GM19240 (cell line): ENCODE measurements around the gene PALLD.

Experiments
- DNase-seq: peaks from one replicate; pipeline ENCODE4 v3.0.0; 2011; ENCODE audit warnings: low spot score; ENCODE audit not compliant: insufficient read length

Gene PALLD

GRCh38 chr4:168557658-168558057, 60.8 kb downstream of the PALLD start:
- DNase-seq = no peak

GRCh38 chr4:168558599-168558998, 61.7 kb downstream of the PALLD start:
- DNase-seq = no peak

DNA sequence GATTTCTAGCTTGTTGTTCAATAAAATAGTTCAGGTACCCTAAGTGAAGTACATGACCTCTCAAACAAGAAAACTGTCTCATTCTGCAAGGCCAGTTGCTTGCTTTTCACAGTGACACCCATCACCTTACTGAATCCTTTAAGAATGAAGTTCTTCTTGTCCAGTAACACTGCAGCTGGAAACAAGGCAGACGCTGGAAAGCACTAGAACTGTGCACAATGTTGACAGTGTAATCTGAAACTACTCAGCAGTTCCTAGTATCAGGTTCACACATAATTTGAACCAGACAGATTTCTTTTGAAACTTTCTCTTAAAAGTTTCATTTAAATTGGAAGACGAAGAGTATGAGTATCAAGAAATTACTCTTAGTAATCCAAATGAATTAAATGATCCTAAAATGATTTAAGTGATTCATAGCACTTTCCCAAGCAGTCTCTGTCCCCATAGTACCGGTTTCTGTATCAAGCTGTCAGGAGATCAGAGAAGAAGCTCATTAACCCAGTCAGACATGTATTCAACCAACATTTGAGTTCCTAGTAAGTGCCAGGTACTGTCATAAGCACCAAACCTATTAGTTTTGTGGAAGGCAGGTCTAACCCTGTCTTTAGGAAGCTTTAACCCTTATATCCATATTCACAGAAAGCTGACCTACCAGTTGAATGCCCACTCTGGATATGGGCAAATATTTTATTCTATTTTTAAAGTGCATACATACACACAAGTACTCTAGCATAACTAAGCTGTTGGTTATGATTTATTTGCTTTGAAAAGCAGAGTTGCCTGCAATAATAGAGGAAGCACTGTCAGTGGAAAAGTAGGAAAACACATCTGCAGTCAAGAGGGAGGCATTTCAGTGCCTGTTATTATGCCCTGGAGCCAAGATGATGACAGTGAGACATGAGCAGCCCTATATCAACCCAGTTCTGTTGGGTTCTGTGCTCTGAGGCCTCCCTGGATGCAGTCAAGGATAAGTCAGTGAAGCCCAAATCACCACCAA, 63.6 kb downstream of the PALLD start:
- no peak for DNase-seq

GRCh38 chr4:168562041-168562571, 65.3 kb downstream of the PALLD start:
- no peak for DNase-seq

DNA sequence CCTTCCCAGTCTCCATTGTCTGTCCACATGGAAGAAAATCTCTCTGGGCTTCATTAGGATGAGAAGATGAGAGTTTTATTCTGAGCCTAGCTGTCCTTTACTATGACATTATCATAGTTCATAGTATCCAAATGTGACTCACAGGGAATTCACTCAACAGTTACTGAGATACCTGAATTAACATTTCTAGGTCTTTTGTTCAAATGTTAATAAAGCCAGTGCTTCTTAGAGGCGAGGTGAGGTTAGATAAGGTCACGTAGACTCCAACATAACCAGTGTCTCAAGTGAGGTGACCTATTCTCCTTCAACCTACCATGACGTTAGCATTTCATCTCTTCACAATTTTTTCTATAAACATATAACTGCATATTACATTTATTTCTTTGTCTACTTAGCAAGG, 67.2 kb downstream of the PALLD start:
- no peak for DNase-seq

GRCh38 chr4:168565130-168565529, 68.3 kb downstream of the PALLD start:
- DNase-seq = no peak

DNA sequence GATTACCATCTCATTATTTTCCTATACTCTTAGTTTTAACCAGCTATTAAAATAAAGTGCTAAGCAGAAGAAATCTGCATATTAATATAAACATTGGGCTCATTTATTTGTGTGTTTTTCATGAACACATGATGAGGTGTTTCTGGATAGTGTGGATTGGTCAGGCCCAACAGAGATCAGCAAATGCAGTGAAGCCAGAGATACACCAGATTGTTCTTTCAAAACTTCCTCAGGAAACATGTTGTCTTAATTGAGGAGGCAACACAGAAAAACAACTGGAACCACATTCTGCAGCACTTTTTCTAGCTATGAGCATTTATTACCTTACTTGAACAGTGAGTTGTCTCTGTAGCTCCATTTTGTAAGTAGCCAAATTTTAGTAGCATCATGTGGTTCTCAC, 69.9 kb downstream of the PALLD start:
- DNase-seq = no peak

DNA sequence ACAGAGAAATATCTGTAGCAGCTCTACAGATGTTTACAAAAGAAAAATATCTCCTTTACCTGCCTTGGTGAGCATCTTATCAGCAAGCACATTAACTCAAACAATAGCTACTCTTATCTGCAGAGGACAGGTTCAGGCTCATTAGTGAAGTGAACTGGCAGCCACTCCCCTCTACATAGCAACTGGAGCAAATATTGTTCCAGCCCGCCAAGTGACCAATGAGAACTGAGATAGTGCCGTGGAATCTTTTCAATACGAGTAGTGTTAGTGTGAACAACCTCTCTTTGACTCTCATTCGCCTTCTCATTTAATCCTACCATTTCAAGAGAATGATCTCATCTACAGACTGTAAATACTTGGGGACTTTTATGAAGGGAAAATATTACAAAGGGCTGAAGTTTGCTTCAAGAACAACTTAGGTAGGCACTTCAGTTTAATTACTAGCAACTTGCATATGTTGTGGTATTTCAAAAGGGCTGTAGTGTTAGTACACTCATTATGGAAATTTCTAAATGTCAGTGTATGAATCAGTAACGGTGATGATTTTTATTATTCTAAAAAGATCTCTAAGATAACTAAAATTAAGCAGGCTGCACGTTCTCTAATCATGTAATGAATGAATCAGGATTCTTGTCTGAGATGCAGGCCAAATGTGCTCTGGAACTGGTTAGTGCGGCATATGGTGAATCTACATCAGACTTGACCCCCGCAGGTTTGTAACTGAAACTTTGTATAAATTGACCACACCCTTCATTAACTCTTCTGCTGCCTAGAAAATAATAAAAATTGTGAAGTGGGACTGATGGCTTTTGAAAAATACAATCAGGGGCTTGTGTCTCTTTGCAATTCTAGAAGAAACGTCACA, 72.4 kb downstream of the PALLD start:
- DNase-seq = no peak

DNA sequence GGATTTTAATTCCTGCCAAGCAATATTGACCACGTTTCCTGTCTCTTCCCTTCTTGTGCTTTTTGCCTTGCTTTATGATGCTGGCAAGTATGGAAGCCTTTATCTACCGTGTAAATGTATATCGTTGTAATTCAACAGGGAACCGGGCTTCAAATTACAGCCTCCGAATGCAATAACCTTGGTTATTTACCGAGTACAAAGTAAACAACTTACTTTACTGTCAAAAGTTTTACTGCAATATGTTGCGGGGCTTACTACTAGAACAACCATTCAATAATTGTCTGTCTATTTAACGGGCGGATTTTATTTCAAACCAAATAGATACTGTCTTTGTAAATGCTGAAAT, 73.1 kb downstream of the PALLD start:
- DNase-seq = no peak

- DNase-seq = no peak
Measured at GRCh38 chr4:168570466-168570865, 73.6 kb downstream of the PALLD start.

GRCh38 chr4:168572002-168572401, 75.2 kb downstream of the PALLD start:
- DNase-seq = no peak

DNA sequence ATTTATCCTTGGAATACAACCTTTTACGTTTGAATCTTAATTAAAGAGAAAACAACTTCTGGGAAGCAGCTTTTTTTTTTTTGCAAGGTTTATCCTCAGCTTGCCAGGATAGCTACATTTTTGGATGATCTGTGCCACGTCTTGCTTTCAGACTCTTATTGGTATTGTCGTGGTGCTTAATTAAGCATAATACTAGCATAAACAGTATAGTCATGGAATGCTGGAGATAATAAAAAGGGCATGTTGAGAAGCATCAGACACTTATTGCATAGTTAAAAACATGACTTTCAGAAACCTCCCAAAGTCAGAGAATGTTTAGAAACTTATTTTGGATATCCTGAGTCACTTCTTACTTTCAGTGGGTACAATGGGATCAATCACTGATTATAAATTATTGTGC, 77.0 kb downstream of the PALLD start:
- DNase-seq = no peak

DNA sequence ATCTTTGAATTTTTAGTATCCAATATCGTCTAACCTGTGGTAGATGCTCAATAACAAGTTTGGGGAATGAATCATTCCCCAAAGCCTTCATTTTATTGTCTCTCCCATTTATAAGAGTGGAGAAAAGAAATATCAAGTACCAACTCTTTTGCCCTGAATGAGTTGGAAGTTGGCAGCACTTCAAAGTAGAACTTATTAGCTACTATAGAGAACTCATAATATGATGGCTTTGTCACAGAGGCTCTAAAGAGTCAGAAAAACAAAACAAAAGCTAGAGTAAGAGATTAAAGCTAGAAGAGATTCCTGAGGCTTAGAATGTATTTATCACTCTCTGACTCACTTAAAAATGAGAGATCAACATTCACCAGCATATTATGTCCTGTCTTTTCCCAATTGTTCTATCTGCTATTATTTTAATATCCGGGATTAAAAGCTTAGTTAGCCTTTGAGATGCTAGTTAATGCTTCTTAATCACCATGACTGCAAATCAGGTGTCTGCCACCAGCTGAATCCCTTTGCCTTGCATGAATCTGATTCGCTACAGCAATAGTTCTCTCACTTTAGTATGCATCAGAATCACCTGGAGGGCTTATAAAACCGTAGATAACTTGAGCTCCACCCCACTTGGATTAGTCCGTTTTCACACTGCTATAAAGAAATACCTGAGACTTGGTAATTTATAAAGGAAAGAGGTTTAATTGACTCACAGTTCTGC, 77.9 kb downstream of the PALLD start:
- DNase-seq = no peak

- no peak for DNase-seq
Measured at GRCh38 chr4:168575473-168575872, 78.6 kb downstream of the PALLD start.

GRCh38 chr4:168577624-168578023, 80.8 kb downstream of the PALLD start:
- no peak for DNase-seq

DNA sequence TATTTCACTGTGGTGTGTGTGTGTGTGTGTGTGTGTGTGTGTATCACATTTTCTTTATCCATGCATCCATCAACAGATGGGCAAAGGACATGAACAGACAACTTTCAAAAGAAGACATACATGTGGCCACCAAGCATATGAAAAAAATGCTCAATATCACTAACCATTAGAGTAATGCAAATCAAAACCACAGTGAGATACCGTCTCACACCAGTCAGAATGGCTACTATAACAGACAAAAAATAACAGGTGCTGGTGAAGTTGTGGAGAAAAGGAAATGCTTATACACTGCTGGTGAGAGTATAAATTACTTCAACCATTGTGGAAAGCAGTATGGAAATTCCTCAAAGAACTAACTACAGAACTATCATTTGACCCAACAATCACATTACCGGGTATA, 83.4 kb downstream of the PALLD start:
- no peak for DNase-seq

DNA sequence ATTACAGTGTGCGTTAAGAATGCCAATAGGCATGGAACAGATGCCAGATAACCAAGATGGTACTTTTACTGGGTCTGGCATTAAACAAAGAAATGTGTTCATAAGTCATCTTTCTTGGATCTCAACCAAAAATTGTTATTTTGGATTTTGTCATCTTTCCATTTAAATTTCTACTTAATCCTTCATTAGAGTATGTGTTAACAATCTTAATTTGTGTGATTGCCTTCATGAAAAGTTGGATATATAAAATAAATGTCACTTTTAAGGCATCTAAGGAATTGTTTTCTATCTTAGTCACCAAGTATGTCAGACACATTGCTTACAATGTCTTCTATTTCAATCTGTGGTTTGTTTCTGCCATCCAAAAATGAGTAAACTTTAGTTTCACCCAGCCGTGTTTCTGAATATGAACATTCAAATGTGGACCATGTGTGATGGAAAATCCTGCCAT, 87.5 kb downstream of the PALLD start:
- no peak for DNase-seq

GRCh38 chr4:168585168-168586091, 88.6 kb downstream of the PALLD start:
- DNase-seq = peak; percentile 15

DNA sequence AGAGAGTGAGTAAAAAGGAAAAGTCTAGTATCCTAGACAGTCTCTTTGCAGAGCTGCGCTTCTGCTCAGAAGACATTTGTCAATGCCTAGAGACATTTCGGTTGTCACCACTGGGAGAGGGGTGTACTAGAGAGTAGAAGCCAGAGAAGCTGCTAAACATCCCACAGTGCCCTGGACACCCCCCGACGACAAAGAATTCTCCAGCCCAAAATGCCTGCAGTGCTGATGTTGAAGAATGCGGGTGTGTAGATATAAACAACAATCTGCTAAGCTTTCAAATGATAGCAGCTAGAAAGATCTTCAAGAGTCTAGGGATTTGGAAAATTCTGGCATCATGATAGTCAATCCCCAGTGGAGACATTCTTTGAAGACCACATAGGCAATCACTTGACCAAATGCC, 90.1 kb downstream of the PALLD start:
- no peak for DNase-seq

DNA sequence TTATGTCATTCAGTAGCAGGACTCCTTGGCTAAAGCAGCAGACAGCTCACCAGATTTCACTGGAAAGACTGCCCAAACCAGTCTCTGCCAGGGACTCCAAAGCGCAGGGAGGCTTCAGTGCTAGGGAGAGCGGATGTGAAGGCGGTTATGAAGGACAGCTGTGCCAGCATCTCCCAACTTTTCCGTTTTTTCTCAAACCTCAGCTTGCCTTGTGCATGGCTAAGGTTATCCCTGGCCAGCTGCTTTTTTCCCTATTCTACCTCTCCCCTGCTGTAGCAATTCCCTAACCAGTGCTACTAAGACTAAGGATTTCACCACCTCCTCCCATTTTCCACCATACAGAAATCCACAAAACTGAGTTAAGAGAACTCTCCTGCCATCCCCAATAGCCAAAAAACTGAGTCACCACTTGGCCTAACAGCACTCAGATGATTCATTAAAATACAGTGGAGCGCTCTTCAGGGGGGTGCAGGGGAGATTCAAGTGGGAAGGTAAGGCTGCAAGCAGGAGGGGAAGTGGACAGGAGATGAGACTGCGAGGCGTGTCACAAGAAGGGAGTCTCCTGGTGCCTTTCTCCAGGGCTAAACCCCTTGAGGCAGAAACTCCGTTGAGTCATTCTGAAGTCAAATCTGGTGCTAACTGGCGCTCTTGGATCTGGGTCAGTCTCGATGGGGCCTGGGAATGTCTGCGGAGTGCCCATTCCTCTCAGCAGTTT, 90.7 kb downstream of the PALLD start:
- no peak for DNase-seq
